ENCODE data around the gene DCLK1. TPM values are rescaled to one million over a fixed set of nuclear protein-coding genes. Genes with fewer than 3 reads are reported as not detected.

The DCLK1 gene
- total RNA-seq, 2 donors from 2014 or later: 4.7 to 10.1 TPM

DNA sequence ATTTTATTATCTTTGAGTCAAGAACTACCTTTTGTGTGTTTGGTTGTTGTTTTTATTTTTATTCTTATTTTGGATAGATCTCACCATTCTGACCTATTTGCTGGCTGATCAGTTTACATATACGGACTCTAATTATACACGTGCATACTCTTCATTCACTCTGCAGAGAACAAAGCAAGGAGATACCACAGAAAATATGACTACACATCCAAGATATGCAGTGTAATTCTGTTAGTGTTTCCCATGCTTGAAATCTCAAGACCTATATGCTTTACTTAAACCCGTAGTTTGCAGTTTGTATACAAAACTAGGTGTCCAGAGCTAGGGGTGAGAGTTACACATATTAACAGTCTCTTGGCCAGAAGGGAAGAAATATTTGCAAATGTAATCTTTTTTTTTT lies 205.5 kb downstream of the DCLK1 start:
- DNase-seq (ENCODE audit: low spot score): no peak
- Histone ChIP-seq H3K27ac (no peak overlapping the region), H3K4me3 (no peak overlapping the region), H3K9me3 (no peaks in the 10 kb centered on the region), H3K4me1 (peaks cover 0 to 30% of the 10 kb centered on the region in 2 donors), H3K27me3 (no peaks in the 10 kb centered on the region), H3K36me3 (no peaks in the 10 kb centered on the region)
- TF ChIP-seq, protein P1, sequence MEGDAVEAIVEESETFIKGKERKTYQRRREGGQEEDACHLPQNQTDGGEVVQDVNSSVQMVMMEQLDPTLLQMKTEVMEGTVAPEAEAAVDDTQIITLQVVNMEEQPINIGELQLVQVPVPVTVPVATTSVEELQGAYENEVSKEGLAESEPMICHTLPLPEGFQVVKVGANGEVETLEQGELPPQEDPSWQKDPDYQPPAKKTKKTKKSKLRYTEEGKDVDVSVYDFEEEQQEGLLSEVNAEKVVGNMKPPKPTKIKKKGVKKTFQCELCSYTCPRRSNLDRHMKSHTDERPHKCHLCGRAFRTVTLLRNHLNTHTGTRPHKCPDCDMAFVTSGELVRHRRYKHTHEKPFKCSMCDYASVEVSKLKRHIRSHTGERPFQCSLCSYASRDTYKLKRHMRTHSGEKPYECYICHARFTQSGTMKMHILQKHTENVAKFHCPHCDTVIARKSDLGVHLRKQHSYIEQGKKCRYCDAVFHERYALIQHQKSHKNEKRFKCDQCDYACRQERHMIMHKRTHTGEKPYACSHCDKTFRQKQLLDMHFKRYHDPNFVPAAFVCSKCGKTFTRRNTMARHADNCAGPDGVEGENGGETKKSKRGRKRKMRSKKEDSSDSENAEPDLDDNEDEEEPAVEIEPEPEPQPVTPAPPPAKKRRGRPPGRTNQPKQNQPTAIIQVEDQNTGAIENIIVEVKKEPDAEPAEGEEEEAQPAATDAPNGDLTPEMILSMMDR (IDR thresholded peaks at IDR 0.05): no peak

DNA sequence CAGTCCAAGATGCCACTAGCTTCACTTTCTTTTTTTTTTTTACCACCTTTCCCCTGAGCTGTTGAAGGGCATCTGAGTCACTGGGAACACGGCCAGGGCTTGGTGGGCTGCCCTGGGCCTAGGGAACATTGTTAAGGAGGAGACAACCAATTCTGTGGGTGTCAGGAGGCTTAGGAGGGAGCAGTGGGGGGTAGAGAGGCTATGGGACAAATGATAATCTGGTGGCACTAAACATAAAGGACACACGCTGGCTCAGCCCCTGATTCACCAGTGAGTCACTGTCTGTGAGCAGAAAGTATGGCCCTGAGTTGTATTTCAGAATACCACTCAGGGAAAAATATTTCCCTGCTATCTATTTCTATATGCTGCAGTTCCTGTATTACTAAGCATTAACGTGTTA lies 207.8 kb downstream of the DCLK1 start:
- H3K36me3 ChIP-seq: no peaks in the 10 kb centered on the region
- H3K27ac ChIP-seq: peak overlapping the region in 1 of 2 donors; percentile 15
- DNase-seq (ENCODE audit: low spot score): no peak
- H3K27me3 ChIP-seq: no peaks in the 10 kb centered on the region
- peaks cover 0 to 30% of the 10 kb centered on the region in 2 donors for H3K4me1 ChIP-seq
- no peaks in the 10 kb centered on the region for H3K9me3 ChIP-seq
- TF ChIP-seq, protein P1 (IDR thresholded peaks at IDR 0.05): no peak
- H3K4me3 ChIP-seq: no peak overlapping the region

DNA sequence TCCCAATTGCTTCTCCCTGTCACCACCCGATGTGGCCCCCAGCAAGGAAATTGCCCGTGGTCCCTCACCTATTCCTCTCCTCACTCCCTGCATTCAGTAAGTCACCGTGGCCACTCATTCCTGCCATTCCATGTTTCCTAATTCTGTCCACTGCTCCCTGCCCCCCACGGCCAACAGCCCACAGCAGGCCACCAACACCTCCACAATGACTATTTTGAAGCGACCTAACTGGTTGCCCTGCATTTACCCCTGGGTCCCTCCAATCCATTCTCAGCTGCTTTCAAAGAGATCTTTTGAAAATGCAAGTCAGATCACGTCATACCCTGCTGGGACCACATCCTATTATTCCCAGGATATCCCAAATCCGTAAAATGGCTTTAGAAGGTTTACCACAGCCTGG lies 210.4 kb downstream of the DCLK1 start:
- TF ChIP-seq, protein P1 (IDR thresholded peaks at IDR 0.05): no peak
- no peaks in the 10 kb centered on the region for H3K27me3 ChIP-seq
- H3K27ac ChIP-seq: no peak overlapping the region
- H3K9me3 ChIP-seq: no peaks in the 10 kb centered on the region
- H3K4me1 ChIP-seq: peaks cover 0 to 12% of the 10 kb centered on the region in 2 donors
- DNase-seq (ENCODE audit: low spot score): no peak
- no peak overlapping the region for H3K4me3 ChIP-seq
- no peaks in the 10 kb centered on the region for H3K36me3 ChIP-seq

DNA sequence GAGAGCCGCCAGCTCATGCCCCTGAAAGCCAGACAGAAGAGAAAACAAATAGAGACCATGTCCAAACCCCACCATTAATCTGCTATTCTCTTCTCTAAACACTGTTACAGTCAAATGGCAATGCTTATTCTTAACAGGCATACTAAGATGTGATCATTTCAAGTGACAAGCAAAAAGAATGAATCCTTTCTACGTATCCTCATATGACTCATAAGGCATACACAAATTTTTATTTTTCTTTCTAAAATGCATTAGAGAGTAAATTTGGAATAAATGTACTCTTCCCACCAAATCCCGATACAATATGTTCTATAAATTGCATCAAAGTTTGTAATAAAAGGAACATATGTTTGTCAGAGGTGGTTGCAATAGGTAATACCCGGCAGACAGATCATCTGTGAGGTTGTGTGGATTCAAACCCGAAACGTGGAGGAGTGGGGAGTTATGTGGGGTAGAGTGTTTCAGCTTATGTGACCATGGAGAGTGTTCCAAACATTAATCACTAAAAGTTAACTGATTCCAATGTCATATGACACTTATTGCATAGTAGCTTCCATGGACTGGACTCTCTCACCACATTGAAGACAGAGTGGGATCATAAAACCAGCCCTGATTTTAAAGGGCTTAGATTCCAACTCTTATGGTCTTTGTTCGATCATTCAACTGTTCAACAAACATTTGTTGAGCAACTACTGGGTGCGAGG lies 213.1 kb downstream of the DCLK1 start:
- peak overlapping the region in 1 of 2 donors; percentile 35 for H3K27ac ChIP-seq
- no peaks in the 10 kb centered on the region for H3K9me3 ChIP-seq
- TF ChIP-seq, protein P1 (IDR thresholded peaks at IDR 0.05): no peak
- no peak for DNase-seq (ENCODE audit: low spot score)
- peak overlapping the region in 1 of 2 donors; percentile 31 for H3K4me3 ChIP-seq
- no peaks in the 10 kb centered on the region for H3K27me3 ChIP-seq
- H3K4me1 ChIP-seq: peaks cover 0 to 4% of the 10 kb centered on the region in 2 donors
- no peaks in the 10 kb centered on the region for H3K36me3 ChIP-seq

DNA sequence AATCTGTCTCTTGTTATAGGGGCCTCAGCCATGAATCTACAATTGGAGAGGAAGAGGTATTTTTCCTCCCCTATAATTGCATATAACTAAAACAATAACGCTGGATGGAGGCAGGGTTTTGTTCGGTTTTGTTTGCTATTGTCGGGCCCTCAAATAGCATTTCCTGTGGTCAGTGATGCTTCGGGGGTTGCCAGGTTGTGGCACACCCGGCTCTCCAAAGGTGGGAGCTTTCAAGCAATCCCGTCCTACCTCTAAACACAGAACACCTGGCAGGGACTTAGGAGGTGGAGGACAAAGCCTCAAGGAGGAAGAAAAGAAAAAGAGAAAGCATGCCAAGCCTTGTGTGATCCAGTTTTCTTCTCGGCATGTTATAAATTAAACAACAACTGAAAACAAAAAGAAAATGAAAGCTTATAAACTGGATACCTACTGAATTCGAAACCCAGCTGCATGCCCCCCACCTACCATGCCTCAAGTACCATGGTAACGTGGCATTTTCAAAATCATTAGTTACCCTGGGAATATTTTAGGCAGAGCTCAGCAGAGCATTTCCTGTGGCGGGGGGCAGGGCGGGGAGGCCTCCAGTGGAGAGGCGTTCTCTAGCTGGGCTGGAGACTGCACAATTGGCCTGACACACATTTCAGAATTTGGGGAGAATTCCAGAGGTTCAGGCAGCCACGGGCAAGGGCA lies 213.8 kb downstream of the DCLK1 start:
- H3K9me3 ChIP-seq: no peaks in the 10 kb centered on the region
- TF ChIP-seq, protein P1 (IDR thresholded peaks at IDR 0.05): no peak
- H3K36me3 ChIP-seq: no peaks in the 10 kb centered on the region
- no peaks in the 10 kb centered on the region for H3K4me1 ChIP-seq
- no peaks in the 10 kb centered on the region for H3K27me3 ChIP-seq
- peak overlapping the region in 1 of 2 donors; percentile 35 for H3K27ac ChIP-seq
- no peak for DNase-seq (ENCODE audit: low spot score)
- H3K4me3 ChIP-seq: peak overlapping the region in 1 of 2 donors; percentile 31
